Parathyroid adenoma (tissue), 2 donors: Measurements from ENCODE around the gene IGSF5.

Experiments
- H2AFZ ChIP-seq: fragments of 300-600 bp; sonication (generic); one replicate; pipeline ENCODE4 v1.7.0; 2017; ENCODE audit warnings: antibody characterized with exemption, mild to moderate bottlenecking
- H3K27ac ChIP-seq: fragments of 300-600 bp; sonication (generic); one replicate; pipeline ENCODE4 v1.7.0; 2017
- H3K27me3 ChIP-seq: fragments of 300-600 bp; sonication (generic); one replicate; pipeline ENCODE4 v1.7.0; 2017; ENCODE audit warnings: low read length; ENCODE audit not compliant: control insufficient read depth, insufficient read depth
- H3K36me3 ChIP-seq: fragments of 300-600 bp; sonication (generic); one replicate; pipeline ENCODE4 v1.7.0; 2017; ENCODE audit warnings: low read length; ENCODE audit not compliant: control insufficient read depth, insufficient read depth
- H3K4me1 ChIP-seq: fragments of 300-600 bp; sonication (generic); one replicate; pipeline ENCODE4 v1.7.0; 2017; ENCODE audit warnings: control low read depth
- H3K4me2 ChIP-seq: fragments of 300-600 bp; sonication (generic); one replicate; pipeline ENCODE4 v1.7.0; 2017; ENCODE audit warnings: low read length
- H3K4me3 ChIP-seq: fragments of 300-600 bp; sonication (generic); one replicate; pipeline ENCODE4 v1.7.0; 2017; ENCODE audit warnings: low read depth, low read length
- H3K79me2 ChIP-seq: fragments of 300-600 bp; sonication (generic); one replicate; pipeline ENCODE4 v1.7.0; 2017; ENCODE audit warnings: control low read depth
- H3K9ac ChIP-seq: fragments of 300-600 bp; sonication (generic); one replicate; pipeline ENCODE4 v1.7.0; 2017; ENCODE audit warnings: mild to moderate bottlenecking
- H3K9me3 ChIP-seq: fragments of 300-600 bp; sonication (generic); one replicate; pipeline ENCODE4 v1.7.0; 2017; ENCODE audit warnings: low read length; ENCODE audit not compliant: control insufficient read depth
- TF ChIP-seq, protein P1 (sequence below): fragments of 300-600 bp; sonication (generic); IDR thresholded peaks from one replicate; pipeline ENCODE4 v1.7.0; 2017; ENCODE audit warnings: antibody characterized with exemption, mild to moderate bottlenecking
- donor health status: primary hyperparathyroidism.

IGSF5 gene

GRCh38 chr21:39799178-39799577 lies 54.2 kb downstream of the IGSF5 start:
- H3K4me2 ChIP-seq, result no peak overlapping the region
- no peaks in the 10 kb centered on the region for H3K27me3 ChIP-seq
- H3K27ac ChIP-seq, result no peak overlapping the region

DNA sequence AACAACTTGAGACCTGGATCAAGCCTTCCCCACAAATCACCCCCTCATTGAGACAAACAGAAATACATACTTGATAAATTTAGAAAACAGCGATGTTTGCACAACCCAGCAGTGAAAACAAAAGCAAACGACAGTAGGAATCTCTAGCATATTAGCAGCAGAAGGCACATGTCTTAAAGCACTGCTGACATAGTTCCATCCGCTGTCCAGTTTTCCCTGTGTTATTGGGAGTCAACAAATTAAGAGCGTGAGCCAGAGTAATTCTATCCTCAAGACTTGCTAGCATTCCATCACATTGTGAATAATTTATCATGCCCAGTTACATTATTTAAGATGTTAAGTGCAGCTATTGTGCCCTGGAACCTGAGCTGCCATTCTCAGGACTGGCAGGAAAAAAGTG lies 55.3 kb downstream of the IGSF5 start:
- Histone ChIP-seq H3K27me3 (no peaks in the 10 kb centered on the region), H3K36me3 (no peaks in the 10 kb centered on the region), H3K4me3 (no peak overlapping the region), H3K27ac (no peak overlapping the region), H3K4me1 (no peaks in the 10 kb centered on the region), H3K9ac (no peak overlapping the region), H3K4me2 (no peak overlapping the region), H2AFZ (no peak overlapping the region), H3K79me2 (no peaks in the 10 kb centered on the region), H3K9me3 (no peaks in the 10 kb centered on the region)
- TF ChIP-seq, protein P1, sequence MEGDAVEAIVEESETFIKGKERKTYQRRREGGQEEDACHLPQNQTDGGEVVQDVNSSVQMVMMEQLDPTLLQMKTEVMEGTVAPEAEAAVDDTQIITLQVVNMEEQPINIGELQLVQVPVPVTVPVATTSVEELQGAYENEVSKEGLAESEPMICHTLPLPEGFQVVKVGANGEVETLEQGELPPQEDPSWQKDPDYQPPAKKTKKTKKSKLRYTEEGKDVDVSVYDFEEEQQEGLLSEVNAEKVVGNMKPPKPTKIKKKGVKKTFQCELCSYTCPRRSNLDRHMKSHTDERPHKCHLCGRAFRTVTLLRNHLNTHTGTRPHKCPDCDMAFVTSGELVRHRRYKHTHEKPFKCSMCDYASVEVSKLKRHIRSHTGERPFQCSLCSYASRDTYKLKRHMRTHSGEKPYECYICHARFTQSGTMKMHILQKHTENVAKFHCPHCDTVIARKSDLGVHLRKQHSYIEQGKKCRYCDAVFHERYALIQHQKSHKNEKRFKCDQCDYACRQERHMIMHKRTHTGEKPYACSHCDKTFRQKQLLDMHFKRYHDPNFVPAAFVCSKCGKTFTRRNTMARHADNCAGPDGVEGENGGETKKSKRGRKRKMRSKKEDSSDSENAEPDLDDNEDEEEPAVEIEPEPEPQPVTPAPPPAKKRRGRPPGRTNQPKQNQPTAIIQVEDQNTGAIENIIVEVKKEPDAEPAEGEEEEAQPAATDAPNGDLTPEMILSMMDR, result no peak

More at GRCh38 chr21:39799178-39799577, 54.2 kb downstream of the IGSF5 start:
- Histone ChIP-seq H3K36me3 (no peaks in the 10 kb centered on the region), H2AFZ (no peak overlapping the region), H3K79me2 (no peaks in the 10 kb centered on the region), H3K9me3 (no peaks in the 10 kb centered on the region), H3K4me3 (no peak overlapping the region), H3K4me1 (no peaks in the 10 kb centered on the region), H3K9ac (no peak overlapping the region)
- TF ChIP-seq, protein P1, result no peak

DNA sequence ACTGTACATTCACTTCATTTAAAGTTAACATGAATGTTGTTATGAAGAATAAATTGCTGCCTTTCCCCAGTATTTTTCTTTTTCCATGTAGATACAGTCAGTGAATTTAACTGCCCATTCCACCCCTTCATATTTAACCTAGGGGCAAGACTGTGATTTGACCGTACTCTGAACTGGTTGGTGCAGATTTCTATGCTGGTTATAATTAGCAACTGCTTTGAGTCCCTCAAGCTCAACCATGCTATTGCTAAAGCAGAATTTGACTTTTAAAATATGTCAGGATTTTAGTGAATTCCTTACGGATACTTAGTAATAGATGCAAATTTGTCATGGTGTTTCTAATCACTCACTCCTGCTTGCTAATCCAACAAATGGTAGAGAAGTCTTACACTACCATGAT lies 57.2 kb downstream of the IGSF5 start:
- TF ChIP-seq, protein P1, result no peak
- no peaks in the 10 kb centered on the region for H3K4me1 ChIP-seq
- H2AFZ ChIP-seq, result no peak overlapping the region
- no peaks in the 10 kb centered on the region for H3K79me2 ChIP-seq
- H3K9me3 ChIP-seq, result no peaks in the 10 kb centered on the region
- H3K27ac ChIP-seq, result no peak overlapping the region
- H3K4me2 ChIP-seq, result no peak overlapping the region
- no peak overlapping the region for H3K4me3 ChIP-seq
- H3K9ac ChIP-seq, result no peak overlapping the region
- no peaks in the 10 kb centered on the region for H3K36me3 ChIP-seq
- H3K27me3 ChIP-seq, result no peaks in the 10 kb centered on the region

DNA sequence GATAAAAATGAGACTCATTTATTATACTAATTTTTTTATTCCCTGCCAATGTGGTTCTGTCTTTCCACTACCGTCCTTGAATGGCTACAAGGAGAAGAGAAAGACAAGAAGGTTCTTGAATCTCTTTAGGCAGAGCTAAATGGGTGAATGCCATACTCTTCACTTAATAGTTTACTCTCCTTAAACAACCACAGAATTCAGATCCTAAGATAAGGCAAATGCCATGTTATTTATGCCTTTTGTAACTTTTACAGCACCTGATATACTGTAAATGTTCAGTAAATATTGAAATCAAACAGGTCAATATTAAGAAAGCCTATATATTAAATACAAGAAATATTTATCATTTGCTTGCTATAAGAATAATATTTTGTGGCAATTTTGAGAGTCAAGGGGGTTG lies 58.4 kb downstream of the IGSF5 start:
- no peak overlapping the region for H3K4me2 ChIP-seq
- no peak overlapping the region for H3K4me3 ChIP-seq
- no peak overlapping the region for H3K27ac ChIP-seq
- TF ChIP-seq, protein P1, result no peak
- no peaks in the 10 kb centered on the region for H3K36me3 ChIP-seq
- no peaks in the 10 kb centered on the region for H3K9me3 ChIP-seq
- no peaks in the 10 kb centered on the region for H3K4me1 ChIP-seq
- no peak overlapping the region for H2AFZ ChIP-seq
- no peak overlapping the region for H3K9ac ChIP-seq
- H3K27me3 ChIP-seq, result no peaks in the 10 kb centered on the region
- H3K79me2 ChIP-seq, result no peaks in the 10 kb centered on the region

DNA sequence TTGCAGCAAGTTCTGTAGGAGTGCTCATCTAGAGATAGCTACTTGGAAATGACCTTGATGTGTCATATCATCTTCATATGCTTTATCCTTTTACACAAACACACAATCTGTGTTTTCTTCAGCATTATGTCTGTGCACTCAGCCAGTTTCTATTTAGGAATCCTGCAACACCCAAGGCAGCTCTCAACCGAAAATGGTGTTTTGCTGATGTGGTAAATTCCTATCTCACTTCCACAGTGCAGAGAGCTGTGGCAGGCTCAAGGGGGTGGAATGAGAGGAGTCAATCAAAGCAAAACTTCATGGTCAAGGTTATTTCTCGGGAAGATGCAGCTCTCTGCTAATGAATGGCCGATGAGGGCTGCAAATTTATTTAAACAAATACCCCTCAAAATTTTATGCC lies 59.3 kb downstream of the IGSF5 start:
- H3K27ac ChIP-seq, result no peak overlapping the region
- no peak overlapping the region for H3K9ac ChIP-seq
- no peaks in the 10 kb centered on the region for H3K36me3 ChIP-seq
- H3K4me1 ChIP-seq, result no peaks in the 10 kb centered on the region
- no peak overlapping the region for H2AFZ ChIP-seq
- no peaks in the 10 kb centered on the region for H3K27me3 ChIP-seq
- H3K4me3 ChIP-seq, result no peak overlapping the region
- TF ChIP-seq, protein P1, result no peak
- no peaks in the 10 kb centered on the region for H3K9me3 ChIP-seq
- no peak overlapping the region for H3K4me2 ChIP-seq
- H3K79me2 ChIP-seq, result no peaks in the 10 kb centered on the region
